Loucy (cell line): Measurements from ENCODE around the gene AIG1.

Experiments
- CTCF ChIP-seq: fragments of 200-600 bp; sonication (generic); conservative IDR thresholded peaks from 2 replicates; pipeline ENCODE4 v1.5.1; 2014; ENCODE audit warnings: mild to moderate bottlenecking, antibody characterized with exemption, low read length
- EZH2phosphoT487 ChIP-seq: fragments of 200-600 bp; IDR thresholded peaks from 2 replicates; pipeline ENCODE4 v1.6.1; 2018; ENCODE audit warnings: antibody characterized with exemption, mild to moderate bottlenecking, moderate library complexity, borderline replicate concordance

DNA sequence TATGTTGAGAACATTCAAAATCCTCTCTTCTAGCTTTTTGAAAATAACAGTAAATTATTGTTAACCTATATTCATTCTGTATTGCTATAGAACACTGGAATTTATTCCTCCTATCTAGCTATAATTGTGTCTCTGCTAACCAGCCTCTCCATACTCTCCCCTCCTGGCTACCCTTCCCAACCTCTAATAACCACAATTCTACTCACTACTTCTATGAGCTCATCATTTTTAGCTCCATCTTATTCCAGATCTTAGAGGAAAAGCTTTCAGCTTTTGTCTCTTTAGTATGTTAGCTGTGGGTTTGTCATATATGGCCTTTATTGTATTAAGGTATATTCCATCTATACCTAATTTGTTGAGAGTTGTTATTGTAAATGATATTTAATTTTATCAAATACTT, 108.8 kb downstream of the AIG1 start:
- TF ChIP-seq CTCF = no peak
- no peak for TF ChIP-seq EZH2phosphoT487
